ENCODE results near the gene RPS6KA5.
A peak's percentile ranks its signal among the peaks of the same experiment; 100 is the strongest.
"Not testable (repeated sequence)": the region's sequence is repeated elsewhere in the genome, so short reads cannot be mapped to it uniquely, and the experiment has no call there.

The RPS6KA5 gene

GRCh38 chr14:91027561-91027960 is 32.9 kb downstream of the RPS6KA5 start:
- no peak for DNase-seq (ENCODE audit: low read depth in 2 of 2)

- not testable (repeated sequence) for DNase-seq (ENCODE audit: low read depth in 2 of 2)
Observed at GRCh38 chr14:91022622-91023028, 37.8 kb downstream of the RPS6KA5 start.

GRCh38 chr14:91021991-91022621 is 38.3 kb downstream of the RPS6KA5 start:
- peak in 1 of 2 experiments; percentile 4 for DNase-seq (ENCODE audit: low read depth in 2 of 2)

GRCh38 chr14:91021115-91021514 is 39.3 kb downstream of the RPS6KA5 start:
- no peak for DNase-seq (ENCODE audit: low read depth in 2 of 2)

GRCh38 chr14:91019673-91020072 is 40.8 kb downstream of the RPS6KA5 start:
- no peak for DNase-seq (ENCODE audit: low read depth in 2 of 2)

GRCh38 chr14:91018481-91018880 is 42.0 kb downstream of the RPS6KA5 start:
- DNase-seq (ENCODE audit: low read depth in 2 of 2): no peak

GRCh38 chr14:91016800-91017410 is 43.5 kb downstream of the RPS6KA5 start:
- no peak for DNase-seq (ENCODE audit: low read depth in 2 of 2)

- DNase-seq (ENCODE audit: low read depth in 2 of 2): no peak
Observed at GRCh38 chr14:91015435-91015834, 45.0 kb downstream of the RPS6KA5 start.

GRCh38 chr14:91012045-91012444 is 48.4 kb downstream of the RPS6KA5 start:
- no peak for DNase-seq (ENCODE audit: low read depth in 2 of 2)

GRCh38 chr14:91010153-91010533 is 50.3 kb downstream of the RPS6KA5 start:
- no peak for DNase-seq (ENCODE audit: low read depth in 2 of 2)

GRCh38 chr14:91009501-91010152 is 50.8 kb downstream of the RPS6KA5 start:
- DNase-seq (ENCODE audit: low read depth in 2 of 2): no peak

GRCh38 chr14:91008759-91009409 is 51.6 kb downstream of the RPS6KA5 start:
- no peak for DNase-seq (ENCODE audit: low read depth in 2 of 2)

- no peak for DNase-seq (ENCODE audit: low read depth in 2 of 2)
Observed at GRCh38 chr14:91005716-91006115, 54.7 kb downstream of the RPS6KA5 start.

- DNase-seq (ENCODE audit: low read depth in 2 of 2): no peak
Observed at GRCh38 chr14:91004987-91005386, 55.5 kb downstream of the RPS6KA5 start.

- no peak for DNase-seq (ENCODE audit: low read depth in 2 of 2)
Observed at GRCh38 chr14:90999299-90999698, 61.1 kb downstream of the RPS6KA5 start.

GRCh38 chr14:90996967-90997366 is 63.5 kb downstream of the RPS6KA5 start:
- DNase-seq (ENCODE audit: low read depth in 2 of 2): no peak

GRCh38 chr14:90995785-90996184 is 64.7 kb downstream of the RPS6KA5 start:
- no peak for DNase-seq (ENCODE audit: low read depth in 2 of 2)

GRCh38 chr14:90993792-90994191 is 66.6 kb downstream of the RPS6KA5 start:
- no peak for DNase-seq (ENCODE audit: low read depth in 2 of 2)

- DNase-seq (ENCODE audit: low read depth in 2 of 2): no peak
Observed at GRCh38 chr14:90991690-90992443, 68.6 kb downstream of the RPS6KA5 start.

GRCh38 chr14:90990141-90990540 is 70.3 kb downstream of the RPS6KA5 start:
- DNase-seq (ENCODE audit: low read depth in 2 of 2): no peak

- DNase-seq (ENCODE audit: low read depth in 2 of 2): no peak
Observed at GRCh38 chr14:90987140-90987539, 73.3 kb downstream of the RPS6KA5 start.

- DNase-seq (ENCODE audit: low read depth in 2 of 2): no peak
Observed at GRCh38 chr14:90986510-90986909, 73.9 kb downstream of the RPS6KA5 start.

Measured in fibroblast of skin of left biceps (primary cell).